ENCODE data around the gene MGP.

Gene MGP

GRCh38 chr12:14885718-14886221, at the start of gene MGP:
MGP (minus strand) TSS chr12:14885854; CDS start chr12:14885791, 63 bp downstream.
- DNase-seq (ENCODE audit: low spot score): no peak

- peak; percentile 23 for DNase-seq (ENCODE audit: low spot score)
These were observed 49.4 kb upstream of the MGP start for GRCh38 chr12:14935031-14935430.

- no peak for DNase-seq (ENCODE audit: low spot score)
These were observed 48.9 kb upstream of the MGP start for GRCh38 chr12:14934511-14934910.

- DNase-seq (ENCODE audit: low spot score): no peak
These were observed 46.3 kb upstream of the MGP start for GRCh38 chr12:14931791-14932560.

GRCh38 chr12:14931359-14931758, 45.7 kb upstream of the MGP start:
- no peak for DNase-seq (ENCODE audit: low spot score)

- DNase-seq (ENCODE audit: low spot score): no peak
These were observed 44.6 kb upstream of the MGP start for GRCh38 chr12:14930299-14930698.

GRCh38 chr12:14928931-14929330, 43.3 kb upstream of the MGP start:
- no peak for DNase-seq (ENCODE audit: low spot score)

GRCh38 chr12:14927267-14927666, 41.6 kb upstream of the MGP start:
- DNase-seq (ENCODE audit: low spot score): no peak

GRCh38 chr12:14924541-14924940, 38.9 kb upstream of the MGP start:
- DNase-seq (ENCODE audit: low spot score): no peak

- no peak for DNase-seq (ENCODE audit: low spot score)
These were observed 38.3 kb upstream of the MGP start for GRCh38 chr12:14923944-14924343.

GRCh38 chr12:14921218-14921617, 35.6 kb upstream of the MGP start:
- no peak for DNase-seq (ENCODE audit: low spot score)

- DNase-seq (ENCODE audit: low spot score): no peak
These were observed 34.9 kb upstream of the MGP start for GRCh38 chr12:14920475-14921126.

- no peak for DNase-seq (ENCODE audit: low spot score)
These were observed 33.8 kb upstream of the MGP start for GRCh38 chr12:14919455-14919854.

GRCh38 chr12:14915736-14916135, 30.1 kb upstream of the MGP start:
- no peak for DNase-seq (ENCODE audit: low spot score)

- no peak for DNase-seq (ENCODE audit: low spot score)
These were observed 27.7 kb upstream of the MGP start for GRCh38 chr12:14913381-14913781.

GRCh38 chr12:14911131-14911530, 25.5 kb upstream of the MGP start:
- DNase-seq (ENCODE audit: low spot score): no peak

GRCh38 chr12:14910090-14910915, 24.6 kb upstream of the MGP start:
- no peak for DNase-seq (ENCODE audit: low spot score)

GRCh38 chr12:14907953-14908352, 22.3 kb upstream of the MGP start:
- no peak for DNase-seq (ENCODE audit: low spot score)

- DNase-seq (ENCODE audit: low spot score): no peak
These were observed 20.5 kb upstream of the MGP start for GRCh38 chr12:14906114-14906513.

- DNase-seq (ENCODE audit: low spot score): no peak
These were observed 19.8 kb upstream of the MGP start for GRCh38 chr12:14905269-14906004.

- no peak for DNase-seq (ENCODE audit: low spot score)
These were observed 19.2 kb upstream of the MGP start for GRCh38 chr12:14904854-14905253.
